Eye (tissue), 1 donor: ENCODE results near the gene ATP11A.
"Not testable (repeated sequence)": the region's sequence is repeated elsewhere in the genome, so short reads cannot be mapped to it uniquely, and the experiment has no call there.

Experiments used
- DNase-seq: peaks from one replicate; pipeline ENCODE4 v3.0.0-alpha.2; 2015

Gene ATP11A

DNA sequence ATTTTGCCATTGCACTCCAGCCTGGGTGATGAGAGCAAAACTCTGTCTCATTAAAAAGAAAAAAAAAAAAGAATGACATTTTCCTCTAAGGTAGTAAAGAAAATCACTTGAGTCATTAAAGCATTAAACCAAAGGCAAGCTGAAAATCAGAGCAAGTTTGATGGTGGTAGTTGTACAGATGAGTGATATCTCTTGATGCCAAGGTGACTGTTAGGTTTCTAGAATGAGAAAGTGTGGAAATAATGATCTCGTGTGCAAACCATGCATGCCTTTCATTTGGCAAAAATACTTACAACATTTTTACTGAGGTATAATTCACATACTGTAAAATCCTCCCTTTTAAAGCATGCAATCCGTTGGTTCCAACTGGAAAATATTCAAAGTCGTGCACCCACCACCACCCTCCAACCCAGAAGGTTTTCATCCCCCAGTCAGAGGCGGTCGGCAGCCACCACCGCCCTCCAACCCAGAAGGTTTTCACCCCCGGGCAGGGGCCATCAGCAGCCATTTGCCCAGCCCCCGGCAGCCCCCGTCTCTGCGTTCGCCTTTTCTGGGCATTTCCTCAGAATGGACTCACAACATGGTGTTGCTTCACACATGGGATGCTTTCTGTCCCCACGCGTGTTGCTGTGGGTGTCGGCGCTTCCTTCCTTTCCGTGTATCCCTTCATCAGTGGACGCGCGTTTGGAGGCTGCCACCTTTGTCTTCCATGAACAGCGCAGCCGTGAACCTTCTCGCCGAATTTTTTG is 90.2 kb downstream of the ATP11A start:
- DNase-seq: no peak

DNA sequence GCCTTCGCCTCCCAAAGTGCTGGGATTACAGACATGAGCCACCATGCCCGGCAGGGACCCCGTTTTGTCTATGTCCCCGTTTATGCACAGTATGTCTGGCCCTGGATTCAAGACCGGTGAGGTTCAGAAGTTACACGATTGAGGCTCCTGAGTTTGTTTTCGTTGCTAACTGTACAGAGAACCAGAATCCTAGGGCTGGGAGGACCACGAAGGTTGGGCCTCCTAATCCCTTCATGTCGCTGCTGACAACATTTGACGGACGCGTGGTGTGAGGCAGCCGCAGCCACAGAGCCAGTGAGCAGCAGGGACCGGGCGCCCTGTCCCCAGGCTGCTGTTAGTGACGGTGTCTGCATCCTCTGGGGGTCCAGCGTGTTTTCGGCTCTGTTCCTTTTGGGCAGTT is 91.4 kb downstream of the ATP11A start:
- DNase-seq: peak; percentile 59

DNA sequence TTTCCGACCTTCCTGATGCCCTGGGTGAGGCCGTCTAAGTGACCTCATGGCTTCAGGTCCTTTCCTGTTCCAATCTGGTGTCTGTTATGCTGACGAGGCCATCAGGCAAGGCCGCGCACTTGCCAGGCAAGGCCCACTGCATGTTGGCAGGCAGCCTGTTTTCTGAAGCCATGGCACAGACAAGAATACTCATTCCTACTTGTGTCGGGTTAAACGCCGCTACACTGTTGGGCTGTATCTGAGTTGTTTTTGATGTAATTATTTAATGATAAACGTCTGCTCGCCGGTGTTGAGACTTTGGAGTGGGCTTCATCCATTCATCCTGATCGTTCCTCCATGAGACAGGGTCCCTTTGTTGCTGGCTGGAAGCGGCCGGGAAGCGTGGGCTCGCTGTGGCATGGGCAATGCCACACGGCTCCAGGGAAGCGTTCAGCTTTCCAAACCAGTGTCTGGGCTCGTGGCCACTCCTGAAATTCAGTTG is 92.1 kb downstream of the ATP11A start:
- peak; percentile 42 for DNase-seq

DNA sequence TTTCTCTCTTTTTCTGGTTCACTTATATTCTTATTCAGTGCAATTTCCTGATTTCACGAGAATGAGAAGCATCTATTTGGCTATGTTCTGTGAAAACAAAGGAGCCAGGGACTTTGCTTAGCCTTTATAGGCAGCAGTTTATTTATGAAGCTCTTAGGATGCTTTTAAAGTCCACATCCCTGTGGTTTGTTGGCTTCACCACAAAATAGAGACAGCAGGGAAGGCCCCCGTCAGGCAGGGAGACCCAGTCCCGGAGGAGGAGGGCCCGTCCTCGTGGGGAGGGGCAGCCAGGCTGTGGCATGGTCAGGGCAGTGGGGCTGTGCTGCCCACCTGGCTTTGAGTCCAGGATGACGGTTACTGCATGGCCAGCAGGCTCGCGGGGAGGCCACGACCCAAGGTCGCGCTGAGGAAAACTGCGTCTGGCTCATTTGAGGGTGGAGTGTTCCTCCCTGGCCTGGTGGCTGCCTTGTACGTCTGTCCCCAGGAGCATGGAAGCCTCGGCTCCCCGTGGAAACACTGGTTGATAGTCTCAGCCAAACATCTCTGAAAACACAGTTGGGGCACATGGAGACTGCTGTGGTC is 92.7 kb downstream of the ATP11A start:
- no peak for DNase-seq

DNA sequence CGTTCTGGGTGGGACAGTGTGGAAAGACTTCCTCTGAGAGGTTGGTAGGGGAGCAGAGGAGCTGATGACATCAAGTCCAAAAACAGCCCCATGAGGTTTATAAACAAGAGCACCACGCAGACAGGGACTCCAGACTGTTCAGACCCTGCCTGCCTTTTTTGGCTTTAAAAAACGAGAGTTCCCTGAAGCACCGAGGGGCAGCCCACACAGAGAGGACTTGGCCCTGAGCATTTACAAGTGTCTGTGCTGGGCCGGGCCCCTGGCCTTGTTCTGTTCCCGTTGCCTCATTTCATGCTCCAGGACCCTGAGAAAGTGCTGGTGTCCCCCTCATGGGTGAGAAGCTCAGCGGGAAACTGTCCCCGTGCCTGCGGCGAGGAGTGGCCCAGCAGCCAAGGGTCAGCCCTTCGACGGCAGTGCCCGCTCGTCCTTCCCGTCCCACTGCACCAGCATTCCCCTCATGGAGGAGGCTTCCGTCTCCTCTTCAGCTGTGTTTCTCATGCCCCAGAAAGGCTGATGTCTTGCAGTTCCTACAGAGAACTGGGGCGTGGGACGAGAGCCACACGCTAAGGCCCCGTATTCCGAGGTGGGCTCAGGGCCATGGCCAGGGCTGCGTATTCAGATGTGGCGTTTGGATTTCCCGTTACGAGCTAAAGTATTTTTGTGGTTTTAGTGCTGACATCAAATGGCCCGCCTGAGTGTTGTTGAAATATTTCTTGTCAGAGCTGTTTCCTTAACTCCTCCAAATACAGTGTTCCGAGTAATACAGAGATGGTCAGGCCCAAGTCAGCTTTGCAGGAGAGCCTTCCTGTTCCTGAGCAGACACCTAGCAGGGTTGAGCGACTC is 93.5 kb downstream of the ATP11A start:
- DNase-seq: peak; percentile 39

- peak; percentile 50 for DNase-seq
Measured at GRCh38 chr13:112783978-112784371, 94.1 kb downstream of the ATP11A start.

- DNase-seq: no peak
Measured at GRCh38 chr13:112784811-112785482, 95.1 kb downstream of the ATP11A start.

- DNase-seq: no peak
Measured at GRCh38 chr13:112785483-112785856, 95.6 kb downstream of the ATP11A start.

DNA sequence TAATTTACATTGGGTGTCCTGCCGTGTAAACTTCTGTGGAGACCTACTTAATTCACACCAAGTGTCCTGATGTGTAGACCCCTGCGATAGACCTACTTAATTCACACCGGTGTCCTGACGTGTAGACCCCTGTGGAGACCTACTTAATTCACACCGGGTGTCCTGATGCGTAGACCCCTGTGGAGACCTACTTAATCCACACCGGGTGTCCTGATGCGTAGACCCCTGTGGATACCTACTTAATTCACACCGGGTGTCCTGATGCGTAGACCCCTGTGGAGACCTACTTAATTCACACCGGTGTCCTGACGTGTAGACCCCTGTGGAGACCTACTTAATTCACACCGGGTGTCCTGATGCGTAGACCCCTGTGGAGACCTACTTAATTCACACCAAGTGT is 97.0 kb downstream of the ATP11A start:
- not testable (repeated sequence) for DNase-seq

DNA sequence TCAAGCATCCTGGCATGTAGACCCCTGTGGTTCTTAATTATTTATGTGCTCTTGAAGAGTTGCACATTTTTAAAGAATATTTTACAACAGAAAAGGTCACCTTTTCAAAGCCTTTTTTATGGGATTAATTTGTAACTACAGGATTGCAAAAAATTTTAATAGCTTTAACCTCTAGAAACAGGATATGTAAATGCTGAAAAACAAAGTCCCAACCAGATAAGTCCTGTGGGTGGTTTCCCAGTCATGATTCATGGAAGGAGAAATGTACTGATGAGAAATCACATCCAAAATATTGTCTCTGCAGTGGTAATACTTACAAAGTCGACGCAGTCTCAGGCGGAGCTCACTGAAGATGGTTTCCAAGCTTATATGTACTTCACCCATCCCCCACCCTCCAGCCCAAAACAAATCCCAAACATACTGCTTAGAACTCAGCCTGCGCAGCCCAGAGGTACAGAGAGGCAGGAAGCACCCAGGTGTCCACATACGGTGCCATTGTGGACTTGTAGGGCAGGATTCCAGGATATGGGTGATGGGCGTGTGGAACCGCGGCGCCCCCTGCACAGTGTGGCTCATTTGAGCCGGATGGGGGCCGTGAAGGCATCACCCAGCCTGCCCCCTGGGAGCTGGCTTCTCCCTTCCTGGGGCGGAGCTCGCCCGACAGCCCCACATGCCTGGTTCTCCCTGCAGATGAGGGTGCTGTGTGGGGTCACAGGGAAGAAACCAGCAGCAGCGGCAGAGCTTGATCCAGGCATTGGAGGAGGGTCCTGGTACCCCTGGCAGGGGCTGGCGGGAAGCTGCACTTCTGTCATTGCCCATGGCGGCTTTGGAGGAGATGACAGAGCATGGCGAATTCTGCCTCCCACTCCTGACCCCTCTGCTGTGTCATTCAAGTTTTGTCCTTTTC is 101.2 kb downstream of the ATP11A start:
- no peak for DNase-seq

DNA sequence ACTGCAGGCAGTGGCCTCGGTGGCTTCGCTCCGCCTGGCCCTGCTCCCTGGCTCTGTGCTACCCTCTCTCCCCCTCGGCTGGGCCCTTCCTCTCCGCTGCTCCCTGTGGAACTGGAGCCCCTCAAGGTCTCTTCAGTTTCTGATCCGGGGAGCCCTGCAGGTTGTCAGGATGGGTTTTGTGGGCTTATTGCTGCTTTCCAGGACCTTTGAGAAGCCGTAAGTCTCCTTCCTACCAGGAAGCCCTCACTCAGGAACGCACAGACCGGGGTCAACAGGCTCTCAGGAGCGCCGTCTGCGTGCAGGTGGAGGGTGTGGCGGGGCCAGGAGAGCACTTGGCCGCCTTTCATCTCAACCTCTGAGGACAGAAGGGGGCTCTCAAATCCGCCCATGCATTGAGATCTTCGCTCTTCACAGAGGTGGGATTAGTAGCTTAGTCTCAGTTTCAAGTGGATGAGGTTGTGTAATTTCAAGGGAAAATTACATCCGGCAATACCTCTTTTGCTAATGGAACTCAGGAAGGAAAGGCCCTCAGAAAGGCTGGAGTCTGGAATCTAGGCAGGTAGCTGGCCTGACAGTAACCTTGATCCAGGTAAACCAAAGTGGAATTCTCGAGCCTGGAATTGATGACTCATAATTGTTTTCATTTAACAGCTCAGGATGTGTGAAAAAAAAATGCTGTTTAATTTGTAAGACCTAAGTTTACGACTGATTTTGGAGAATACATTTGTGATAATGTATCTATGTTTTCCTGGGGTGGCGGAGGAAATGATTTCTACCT is 102.0 kb downstream of the ATP11A start:
- no peak for DNase-seq

- DNase-seq: no peak
Measured at GRCh38 chr13:112792511-112792910, 102.7 kb downstream of the ATP11A start.

- no peak for DNase-seq
Measured at GRCh38 chr13:112793545-112794445, 104.0 kb downstream of the ATP11A start.

GRCh38 chr13:112795277-112795676 is 105.4 kb downstream of the ATP11A start:
- no peak for DNase-seq

DNA sequence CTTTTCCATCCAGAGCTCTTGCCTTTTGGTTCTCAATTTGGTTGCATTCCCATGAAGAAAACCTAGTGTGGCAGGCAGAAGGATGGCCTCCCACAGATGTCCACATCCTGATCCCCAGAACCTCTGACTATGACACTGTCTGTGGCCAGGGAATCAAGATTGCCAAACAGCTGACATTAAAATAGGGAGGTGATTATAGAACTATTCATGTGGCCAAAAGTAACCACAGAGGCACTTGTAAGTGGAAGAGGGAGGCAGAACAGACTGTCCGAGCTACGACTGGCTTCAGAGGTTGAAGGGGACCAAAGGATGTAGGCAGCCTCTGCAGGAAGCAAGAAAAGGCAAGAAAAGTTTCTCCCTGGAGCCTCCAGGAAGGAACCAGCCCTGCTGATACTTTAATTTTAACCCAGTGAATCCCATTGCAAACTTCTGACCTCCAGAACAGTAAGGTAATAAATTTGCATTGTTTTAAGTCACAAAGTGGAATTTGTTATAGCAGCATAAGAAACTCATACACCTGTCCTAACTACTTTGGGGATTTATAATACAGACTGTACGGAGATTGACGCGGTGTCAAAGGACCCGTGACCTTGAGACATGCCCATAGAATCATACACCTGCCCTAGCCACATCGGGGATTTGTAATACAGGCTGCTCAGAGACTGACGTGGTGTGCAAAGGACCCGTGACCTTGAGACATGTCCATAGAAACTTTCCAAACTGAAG is 106.5 kb downstream of the ATP11A start:
- DNase-seq: no peak

GRCh38 chr13:112799394-112799793 is 109.6 kb downstream of the ATP11A start:
- no peak for DNase-seq

DNA sequence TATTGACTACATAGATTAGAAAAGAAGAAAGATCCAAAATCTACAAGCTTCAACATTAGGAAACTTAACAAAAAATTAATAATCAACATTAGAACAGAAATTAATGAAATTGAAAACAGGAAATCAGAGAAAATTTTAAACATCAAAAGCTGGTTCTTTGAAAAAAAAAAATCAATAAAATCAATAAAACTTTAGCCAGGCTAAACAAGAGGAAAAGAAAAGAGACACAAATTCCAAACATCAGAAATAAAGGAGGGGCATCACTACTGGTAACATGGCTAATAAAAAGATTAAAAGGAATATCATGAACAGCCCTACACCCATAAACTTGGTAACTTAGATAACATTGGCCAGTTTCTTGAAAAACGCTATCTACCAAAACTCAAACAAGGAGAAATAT is 110.2 kb downstream of the ATP11A start:
- DNase-seq: no peak

- not testable (repeated sequence) for DNase-seq
Measured at GRCh38 chr13:112800807-112801206, 111.0 kb downstream of the ATP11A start.

DNA sequence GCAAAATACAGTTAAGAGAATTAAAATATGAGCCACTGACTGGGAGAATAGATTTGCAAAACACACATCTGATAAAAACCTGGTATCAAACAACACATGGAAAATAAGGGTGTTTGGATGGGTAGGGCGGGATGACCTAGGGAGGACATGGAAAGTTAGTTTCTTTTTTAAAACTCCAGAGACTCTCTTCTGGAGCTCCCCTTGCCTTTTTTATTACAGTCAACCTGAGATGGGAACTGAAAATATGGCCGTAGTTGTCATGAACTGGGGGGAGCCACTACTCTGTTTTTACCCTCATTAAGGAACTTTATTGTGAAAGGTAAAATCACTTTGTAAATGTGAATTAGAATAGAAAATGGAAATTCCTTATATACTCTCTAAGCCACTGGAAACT is 113.0 kb downstream of the ATP11A start:
- DNase-seq: no peak
